ENCODE results near the gene DNAH3.

The DNAH3 gene

DNA sequence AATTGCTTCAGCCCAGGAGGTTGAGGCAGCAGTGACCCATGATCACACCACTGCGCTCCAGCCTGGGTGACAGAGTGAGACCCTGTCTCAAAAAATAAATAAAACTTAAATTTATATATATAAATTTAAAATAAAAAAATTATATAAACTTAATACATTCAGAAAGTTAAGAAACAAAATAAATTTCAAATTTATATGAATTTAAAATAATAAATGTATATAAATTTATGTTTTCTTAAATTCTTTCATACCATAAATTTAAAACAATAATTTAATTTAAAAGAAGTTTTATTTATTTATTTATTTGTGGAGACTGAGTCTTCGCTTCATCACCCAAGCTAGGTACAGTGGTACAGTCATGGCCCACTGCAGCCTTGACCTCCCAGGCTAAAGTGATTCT, 229.8 kb downstream of the DNAH3 start:
- TF ChIP-seq, protein P1, sequence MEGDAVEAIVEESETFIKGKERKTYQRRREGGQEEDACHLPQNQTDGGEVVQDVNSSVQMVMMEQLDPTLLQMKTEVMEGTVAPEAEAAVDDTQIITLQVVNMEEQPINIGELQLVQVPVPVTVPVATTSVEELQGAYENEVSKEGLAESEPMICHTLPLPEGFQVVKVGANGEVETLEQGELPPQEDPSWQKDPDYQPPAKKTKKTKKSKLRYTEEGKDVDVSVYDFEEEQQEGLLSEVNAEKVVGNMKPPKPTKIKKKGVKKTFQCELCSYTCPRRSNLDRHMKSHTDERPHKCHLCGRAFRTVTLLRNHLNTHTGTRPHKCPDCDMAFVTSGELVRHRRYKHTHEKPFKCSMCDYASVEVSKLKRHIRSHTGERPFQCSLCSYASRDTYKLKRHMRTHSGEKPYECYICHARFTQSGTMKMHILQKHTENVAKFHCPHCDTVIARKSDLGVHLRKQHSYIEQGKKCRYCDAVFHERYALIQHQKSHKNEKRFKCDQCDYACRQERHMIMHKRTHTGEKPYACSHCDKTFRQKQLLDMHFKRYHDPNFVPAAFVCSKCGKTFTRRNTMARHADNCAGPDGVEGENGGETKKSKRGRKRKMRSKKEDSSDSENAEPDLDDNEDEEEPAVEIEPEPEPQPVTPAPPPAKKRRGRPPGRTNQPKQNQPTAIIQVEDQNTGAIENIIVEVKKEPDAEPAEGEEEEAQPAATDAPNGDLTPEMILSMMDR (IDR thresholded peaks at IDR 0.05; ENCODE audit: low read depth, low read length) = no peak
- no peak overlapping the region for H3K4me3 ChIP-seq (ENCODE audit: low read depth, low read length)

DNA sequence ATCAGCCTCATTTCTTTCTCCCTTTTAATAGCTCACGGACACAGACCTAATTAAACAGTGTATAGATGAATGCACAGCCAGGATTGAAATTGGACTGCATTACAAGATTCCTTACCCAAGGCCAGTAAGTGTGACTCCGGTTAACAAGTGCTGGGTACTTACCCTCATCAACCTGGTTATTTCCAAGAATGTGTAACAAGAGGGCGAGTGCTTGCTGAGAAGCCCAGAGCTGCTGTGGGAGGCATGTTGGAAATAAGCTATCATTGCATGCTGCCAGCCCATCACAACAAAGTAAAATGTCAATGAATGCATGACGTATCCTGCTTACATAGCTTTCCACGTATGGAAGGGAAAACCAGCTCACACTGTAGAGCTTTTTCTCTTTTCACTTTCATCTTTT, 230.6 kb downstream of the DNAH3 start:
- H3K4me3 ChIP-seq (ENCODE audit: low read depth, low read length) = no peak overlapping the region
- TF ChIP-seq, protein P1 (IDR thresholded peaks at IDR 0.05; ENCODE audit: low read depth, low read length) = no peak

DNA sequence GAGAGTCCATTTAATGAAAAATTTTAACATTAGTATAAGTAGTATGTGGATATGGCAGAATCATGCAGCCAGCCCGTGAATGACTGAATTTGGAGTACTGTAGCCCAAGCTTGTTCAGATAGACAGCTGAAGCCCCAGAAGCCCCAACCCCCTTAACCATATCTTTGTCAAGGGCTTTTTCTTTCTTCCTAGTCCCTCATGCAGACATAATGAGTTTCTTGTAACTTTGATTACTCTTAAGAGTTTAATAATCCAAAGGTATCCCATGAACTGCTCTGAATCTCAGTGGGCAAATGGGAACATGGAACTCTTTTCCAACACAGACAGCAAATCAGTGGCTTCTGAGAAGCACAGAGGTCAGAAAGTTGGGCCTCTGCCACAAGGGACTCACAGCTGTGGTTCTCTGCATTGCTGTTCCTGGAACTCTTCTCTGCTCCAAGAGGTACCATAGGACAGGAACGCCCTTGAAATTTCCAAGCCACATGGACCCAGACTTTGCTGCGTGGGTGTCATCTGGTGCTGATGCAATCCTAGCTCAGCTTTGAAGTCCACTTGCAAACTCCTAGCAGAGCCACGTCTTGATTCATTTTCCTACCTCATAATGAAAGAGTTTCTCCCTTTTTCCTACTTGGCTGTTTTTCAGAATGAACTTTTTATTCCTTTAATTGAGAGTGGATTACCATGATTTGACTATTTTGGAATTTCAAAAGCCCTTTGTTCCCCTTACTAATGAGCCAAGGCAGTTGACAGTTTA, 232.0 kb downstream of the DNAH3 start:
- TF ChIP-seq, protein P1 (IDR thresholded peaks at IDR 0.05; ENCODE audit: low read depth, low read length) = no peak
- no peak overlapping the region for H3K4me3 ChIP-seq (ENCODE audit: low read depth, low read length)

DNA sequence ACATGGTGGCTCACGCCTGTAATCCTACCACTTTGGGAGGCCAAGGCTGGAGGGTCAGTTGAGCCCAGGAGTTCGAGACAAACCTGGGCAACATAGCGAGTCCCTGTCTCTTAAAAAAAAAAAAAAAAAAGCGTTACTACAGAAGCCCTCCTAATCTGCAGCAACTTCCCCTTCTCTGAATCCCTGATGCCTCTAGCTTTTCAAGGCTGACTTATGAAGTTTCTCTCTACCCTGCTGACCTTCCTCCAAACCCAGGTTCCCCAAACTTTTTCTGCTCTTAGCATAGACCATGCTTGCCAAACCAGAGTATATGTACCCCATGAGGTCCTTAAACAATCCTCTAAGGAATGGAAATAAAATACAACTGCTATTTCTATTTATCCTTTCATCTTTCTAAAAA, 233.7 kb downstream of the DNAH3 start:
- TF ChIP-seq, protein P1 (IDR thresholded peaks at IDR 0.05; ENCODE audit: low read depth, low read length) = no peak
- no peak overlapping the region for H3K4me3 ChIP-seq (ENCODE audit: low read depth, low read length)

DNA sequence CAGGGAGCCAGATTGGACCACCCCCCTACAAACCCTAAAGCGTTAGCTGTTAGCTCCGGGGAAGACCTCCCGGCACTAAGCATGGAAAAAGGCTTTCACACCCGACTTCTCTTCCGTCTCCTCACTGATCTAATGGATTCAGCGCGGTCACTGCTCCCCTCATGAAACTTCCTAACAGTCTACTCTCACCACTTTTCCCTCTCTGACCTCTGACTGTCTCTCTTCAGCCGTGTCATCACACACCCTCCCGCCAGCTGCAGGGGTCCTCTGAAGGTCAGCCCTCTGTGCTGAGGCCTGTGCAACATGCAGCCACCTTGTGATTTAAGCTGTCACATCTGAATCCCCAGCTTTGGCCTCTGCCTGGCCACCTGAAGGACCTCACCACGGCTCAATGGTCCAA, 234.4 kb downstream of the DNAH3 start:
- TF ChIP-seq, protein P1 (IDR thresholded peaks at IDR 0.05; ENCODE audit: low read depth, low read length) = no peak
- H3K4me3 ChIP-seq (ENCODE audit: low read depth, low read length) = no peak overlapping the region

DNA sequence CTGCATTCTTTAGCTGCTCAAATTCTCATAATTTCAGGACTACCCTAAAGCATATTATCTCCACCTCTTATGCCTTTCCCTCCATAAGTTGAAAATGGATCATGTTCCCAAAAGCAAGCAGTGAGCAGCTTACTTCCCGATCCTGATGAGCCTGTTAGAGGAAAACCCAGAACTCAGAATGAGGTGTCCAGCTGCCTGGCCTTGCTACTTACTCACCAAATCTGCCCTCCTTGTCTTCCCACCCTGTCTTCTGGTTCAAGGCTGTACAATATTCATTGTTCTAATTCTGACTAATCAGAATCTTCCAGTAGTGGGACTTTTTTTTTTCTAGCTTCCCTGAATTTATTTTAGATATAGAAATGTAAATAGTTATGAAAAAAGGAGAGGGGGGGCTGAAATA, 239.3 kb downstream of the DNAH3 start:
- TF ChIP-seq, protein P1 (IDR thresholded peaks at IDR 0.05; ENCODE audit: low read depth, low read length) = no peak
- no peak overlapping the region for H3K4me3 ChIP-seq (ENCODE audit: low read depth, low read length)

DNA sequence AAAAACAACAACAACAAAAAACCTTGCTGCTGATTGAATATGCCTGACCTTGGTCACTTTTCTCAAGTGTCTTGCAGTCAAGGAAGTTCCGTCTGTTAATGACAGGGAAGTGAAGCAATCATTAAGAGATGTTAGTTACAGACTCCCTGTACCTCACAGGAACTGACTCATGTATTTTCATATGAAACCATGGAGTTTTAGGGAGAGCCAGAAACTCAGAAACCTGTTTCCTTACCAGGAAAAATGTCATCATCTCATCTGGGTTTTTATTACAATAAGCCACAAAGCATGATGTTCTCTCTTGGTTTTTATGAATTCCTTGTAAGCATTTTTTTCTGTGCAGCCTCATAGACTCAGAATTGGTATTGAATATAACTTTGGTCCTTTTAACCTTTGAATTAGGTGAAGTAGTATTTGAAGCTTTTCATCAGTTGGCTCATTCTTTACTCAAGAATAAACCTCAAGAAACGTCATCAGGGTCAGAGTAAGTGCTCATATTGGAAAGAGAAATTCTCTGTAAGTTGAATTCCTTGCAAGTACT, 239.8 kb downstream of the DNAH3 start:
- no peak overlapping the region for H3K4me3 ChIP-seq (ENCODE audit: low read depth, low read length)
- TF ChIP-seq, protein P1 (IDR thresholded peaks at IDR 0.05; ENCODE audit: low read depth, low read length) = no peak

All from WI38 (cell line).